Endothelial cell (in vitro differentiated cells): ENCODE measurements around the gene RNF25. TPM values are rescaled to one million over a fixed set of nuclear protein-coding genes. Genes with fewer than 3 reads are reported as not detected.
A peak's percentile ranks its signal among the peaks of the same experiment; 100 is the strongest.

ENCODE experiments used
- DNase-seq: peaks from one replicate; pipeline ENCODE4 v3.0.0; 2021; ENCODE audit warnings: low spot score
- H3K27ac Mint-ChIP-seq: one replicate; pipeline ENCODE4 v1.8.0; 2021; ENCODE audit warnings: mixed read lengths, inconsistent platforms; ENCODE audit not compliant: unreplicated experiment
- H3K27me3 Mint-ChIP-seq: one replicate; pipeline ENCODE4 v1.8.0; 2021; ENCODE audit warnings: mild to moderate bottlenecking, moderate library complexity, mixed read lengths, inconsistent platforms; ENCODE audit not compliant: unreplicated experiment
- H3K36me3 Mint-ChIP-seq: one replicate; pipeline ENCODE4 v1.8.0; 2021; ENCODE audit warnings: mild to moderate bottlenecking, low read depth, mixed read lengths, inconsistent platforms; ENCODE audit not compliant: unreplicated experiment
- H3K4me1 Mint-ChIP-seq: one replicate; pipeline ENCODE4 v1.8.0; 2021; ENCODE audit warnings: mild to moderate bottlenecking, mixed read lengths, inconsistent platforms; ENCODE audit not compliant: unreplicated experiment
- H3K4me3 Mint-ChIP-seq: one replicate; pipeline ENCODE4 v1.8.0; 2021; ENCODE audit warnings: mild to moderate bottlenecking, mixed read lengths, inconsistent platforms; ENCODE audit not compliant: unreplicated experiment
- H3K9me3 Mint-ChIP-seq: one replicate; pipeline ENCODE4 v1.8.0; 2021; ENCODE audit warnings: mixed read lengths, inconsistent platforms; ENCODE audit not compliant: unreplicated experiment
- total RNA-seq: library from RNA; stranded (reverse); fragmentation: NEBNext Ultra II Directional; extraction: Animal tissue kit (Norgen Biotek cat#: 25700); gene quantifications from one replicate; pipeline ENCODE4 v1.2.1, GENCODE V29; 2021; ENCODE audit not compliant: unreplicated experiment
- TF ChIP-seq, protein P1 (sequence below): fragments of 200-600 bp; sonication (generic); IDR thresholded peaks from one replicate; pipeline ENCODE4 v1.5.0; 2021; ENCODE audit warnings: antibody characterized with exemption; ENCODE audit not compliant: unreplicated experiment

RNF25 gene
- total RNA-seq, 1 donor from 2014 or later = 41.7 TPM

- Mint-ChIP-seq H3K4me1 (peaks cover 13% of the 10 kb centered on the region), H3K9me3 (no peaks in the 10 kb centered on the region), H3K4me3 (peak overlapping the region; percentile 32), H3K27me3 (peaks cover 11% of the 10 kb centered on the region), H3K36me3 (peaks cover 56% of the 10 kb centered on the region), H3K27ac (no peak overlapping the region)
- DNase-seq = no peak
- TF ChIP-seq, protein P1, sequence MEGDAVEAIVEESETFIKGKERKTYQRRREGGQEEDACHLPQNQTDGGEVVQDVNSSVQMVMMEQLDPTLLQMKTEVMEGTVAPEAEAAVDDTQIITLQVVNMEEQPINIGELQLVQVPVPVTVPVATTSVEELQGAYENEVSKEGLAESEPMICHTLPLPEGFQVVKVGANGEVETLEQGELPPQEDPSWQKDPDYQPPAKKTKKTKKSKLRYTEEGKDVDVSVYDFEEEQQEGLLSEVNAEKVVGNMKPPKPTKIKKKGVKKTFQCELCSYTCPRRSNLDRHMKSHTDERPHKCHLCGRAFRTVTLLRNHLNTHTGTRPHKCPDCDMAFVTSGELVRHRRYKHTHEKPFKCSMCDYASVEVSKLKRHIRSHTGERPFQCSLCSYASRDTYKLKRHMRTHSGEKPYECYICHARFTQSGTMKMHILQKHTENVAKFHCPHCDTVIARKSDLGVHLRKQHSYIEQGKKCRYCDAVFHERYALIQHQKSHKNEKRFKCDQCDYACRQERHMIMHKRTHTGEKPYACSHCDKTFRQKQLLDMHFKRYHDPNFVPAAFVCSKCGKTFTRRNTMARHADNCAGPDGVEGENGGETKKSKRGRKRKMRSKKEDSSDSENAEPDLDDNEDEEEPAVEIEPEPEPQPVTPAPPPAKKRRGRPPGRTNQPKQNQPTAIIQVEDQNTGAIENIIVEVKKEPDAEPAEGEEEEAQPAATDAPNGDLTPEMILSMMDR = no peak
Measured at GRCh38 chr2:218662827-218663226, 9.0 kb downstream of the RNF25 start.

- TF ChIP-seq, protein P1 = no peak
- peak overlapping the region; percentile 32 for H3K4me3 Mint-ChIP-seq
Measured at GRCh38 chr2:218662377-218662776, 9.4 kb downstream of the RNF25 start.

GRCh38 chr2:218659988-218660358, 11.8 kb downstream of the RNF25 start:
- H3K27me3 Mint-ChIP-seq = peaks cover 15% of the 10 kb centered on the region
- peak overlapping the region; percentile 46 for H3K27ac Mint-ChIP-seq
- peaks cover 15% of the 10 kb centered on the region for H3K4me1 Mint-ChIP-seq
- H3K9me3 Mint-ChIP-seq = no peaks in the 10 kb centered on the region
- H3K4me3 Mint-ChIP-seq = peak overlapping the region; percentile 96
- TF ChIP-seq, protein P1 = no peak
- DNase-seq = no peak
- H3K36me3 Mint-ChIP-seq = peaks cover 43% of the 10 kb centered on the region

More at GRCh38 chr2:218662377-218662776, 9.4 kb downstream of the RNF25 start:
- no peak overlapping the region for H3K27ac Mint-ChIP-seq
- H3K9me3 Mint-ChIP-seq = no peaks in the 10 kb centered on the region
- peaks cover 15% of the 10 kb centered on the region for H3K4me1 Mint-ChIP-seq
- no peak for DNase-seq
- peaks cover 56% of the 10 kb centered on the region for H3K36me3 Mint-ChIP-seq
- peaks cover 11% of the 10 kb centered on the region for H3K27me3 Mint-ChIP-seq

GRCh38 chr2:218659258-218659987, 12.4 kb downstream of the RNF25 start, which contains the start of the genes BCS1L and ZNF142:
TSS of gene BCS1L (plus strand) at chr2:218659683. CDS start at chr2:218660988, 1,305 bp downstream.
TSS of gene ZNF142 (minus strand) at chr2:218659623. CDS start at chr2:218656429, 3,194 bp downstream.
- DNase-seq = peak; percentile 68
- TF ChIP-seq, protein P1 = no peak
- Mint-ChIP-seq H3K36me3 (peaks cover 39% of the 10 kb centered on the region), H3K9me3 (no peaks in the 10 kb centered on the region), H3K4me3 (peak within 1 kb of the TSS; percentile 96), H3K4me1 (peaks cover 15% of the 10 kb centered on the region), H3K27ac (peak within 1 kb of the TSS; percentile 57), H3K27me3 (peaks cover 15% of the 10 kb centered on the region)

- H3K9me3 Mint-ChIP-seq = no peaks in the 10 kb centered on the region
- peaks cover 15% of the 10 kb centered on the region for H3K4me1 Mint-ChIP-seq
- peak overlapping the region; percentile 96 for H3K4me3 Mint-ChIP-seq
- H3K36me3 Mint-ChIP-seq = peaks cover 36% of the 10 kb centered on the region
- peak overlapping the region; percentile 57 for H3K27ac Mint-ChIP-seq
- H3K27me3 Mint-ChIP-seq = peaks cover 13% of the 10 kb centered on the region
- peak; percentile 52 for DNase-seq
- TF ChIP-seq, protein P1 = peak; percentile 33
Measured at GRCh38 chr2:218658671-218659257, 13.0 kb downstream of the RNF25 start.
